ENCODE data around the gene NTM.

- TF ChIP-seq, protein P1, sequence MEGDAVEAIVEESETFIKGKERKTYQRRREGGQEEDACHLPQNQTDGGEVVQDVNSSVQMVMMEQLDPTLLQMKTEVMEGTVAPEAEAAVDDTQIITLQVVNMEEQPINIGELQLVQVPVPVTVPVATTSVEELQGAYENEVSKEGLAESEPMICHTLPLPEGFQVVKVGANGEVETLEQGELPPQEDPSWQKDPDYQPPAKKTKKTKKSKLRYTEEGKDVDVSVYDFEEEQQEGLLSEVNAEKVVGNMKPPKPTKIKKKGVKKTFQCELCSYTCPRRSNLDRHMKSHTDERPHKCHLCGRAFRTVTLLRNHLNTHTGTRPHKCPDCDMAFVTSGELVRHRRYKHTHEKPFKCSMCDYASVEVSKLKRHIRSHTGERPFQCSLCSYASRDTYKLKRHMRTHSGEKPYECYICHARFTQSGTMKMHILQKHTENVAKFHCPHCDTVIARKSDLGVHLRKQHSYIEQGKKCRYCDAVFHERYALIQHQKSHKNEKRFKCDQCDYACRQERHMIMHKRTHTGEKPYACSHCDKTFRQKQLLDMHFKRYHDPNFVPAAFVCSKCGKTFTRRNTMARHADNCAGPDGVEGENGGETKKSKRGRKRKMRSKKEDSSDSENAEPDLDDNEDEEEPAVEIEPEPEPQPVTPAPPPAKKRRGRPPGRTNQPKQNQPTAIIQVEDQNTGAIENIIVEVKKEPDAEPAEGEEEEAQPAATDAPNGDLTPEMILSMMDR (IDR thresholded peaks at IDR 0.05; ENCODE audit: insufficient read depth, low read length) = no peak
- no peak for TF ChIP-seq POLR2AphosphoS5 (IDR thresholded peaks at IDR 0.05; ENCODE audit: low read depth)
Measured at GRCh38 chr11:131966667-131967066, 596.3 kb downstream of the NTM start.
